HG02763 (cell line): Measurements from ENCODE around the gene ARAP1.

Experiments used
- ATAC-seq: cut with Tn5 transposase; IDR thresholded peaks from one replicate; pipeline ENCODE4 v1.9.1; 2021; ENCODE audit warnings: mild to moderate bottlenecking, moderate library complexity; ENCODE audit not compliant: unreplicated experiment

ARAP1 gene

GRCh38 chr11:72642043-72642883 lies 109.9 kb downstream of the ARAP1 start:
- no peak for ATAC-seq

DNA sequence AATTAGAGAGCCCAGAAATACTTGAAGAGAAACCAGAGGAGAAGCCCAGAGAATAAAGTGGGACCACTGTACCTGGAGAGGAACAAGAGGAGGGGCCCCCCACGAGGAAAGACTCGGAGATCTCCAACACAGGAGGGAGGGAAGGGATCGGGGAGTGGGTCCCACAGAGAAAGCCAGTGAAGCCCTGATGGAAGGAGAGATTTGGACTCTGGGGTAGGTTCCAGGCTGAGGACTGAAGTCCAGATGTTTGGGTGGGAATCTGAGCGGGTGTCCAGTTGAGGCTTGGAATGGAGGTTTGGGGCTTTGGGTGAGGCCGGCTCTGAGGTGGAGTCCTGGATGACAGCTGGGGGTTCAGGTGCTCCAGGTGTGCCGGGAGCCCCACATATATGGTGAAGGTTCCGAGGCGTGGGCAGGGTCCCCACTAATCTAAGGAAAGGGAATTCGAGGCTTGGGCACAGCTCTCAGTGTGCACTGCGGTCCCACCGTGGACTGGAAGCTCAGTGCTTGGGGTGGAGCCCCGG lies 110.6 kb downstream of the ARAP1 start:
- ATAC-seq, result no peak

DNA sequence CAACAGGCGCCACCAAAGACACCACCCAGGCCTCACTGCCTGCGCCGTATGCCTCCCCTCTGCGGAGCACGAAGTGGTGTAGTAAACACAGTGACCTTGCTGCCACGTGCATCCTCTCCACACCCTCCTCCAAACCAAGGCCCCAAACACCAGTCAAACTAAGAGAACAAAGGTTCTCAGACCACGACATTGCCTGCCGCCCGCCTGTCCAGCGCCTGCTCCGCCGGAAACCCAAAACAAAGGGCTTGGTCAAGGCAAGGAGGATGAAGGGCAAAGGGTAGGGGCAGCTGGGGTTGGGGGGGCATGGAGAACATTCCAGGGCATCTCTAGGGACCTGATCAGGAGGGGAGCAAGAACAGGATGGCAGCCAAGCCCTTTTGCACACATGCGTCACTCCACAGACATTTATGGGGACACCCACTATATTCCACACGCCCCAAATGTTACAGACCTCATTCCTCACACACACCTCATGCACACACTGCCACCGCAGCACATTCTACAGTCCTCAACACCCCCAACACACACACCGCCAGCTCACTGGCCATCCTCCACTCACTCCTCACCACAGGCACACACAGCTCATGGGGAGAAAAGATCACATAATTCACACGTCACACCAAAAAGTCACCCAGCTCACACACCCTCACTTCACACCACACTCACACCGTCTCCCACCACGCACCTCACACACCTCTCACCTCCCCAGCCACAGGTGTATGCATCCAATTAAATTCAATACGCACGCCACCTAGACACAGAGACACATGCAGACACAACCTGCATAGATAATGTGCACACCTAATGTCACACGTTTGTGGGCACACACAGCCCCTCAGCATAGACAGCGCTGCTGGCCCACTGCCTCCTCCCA lies 112.5 kb downstream of the ARAP1 start:
- no peak for ATAC-seq

DNA sequence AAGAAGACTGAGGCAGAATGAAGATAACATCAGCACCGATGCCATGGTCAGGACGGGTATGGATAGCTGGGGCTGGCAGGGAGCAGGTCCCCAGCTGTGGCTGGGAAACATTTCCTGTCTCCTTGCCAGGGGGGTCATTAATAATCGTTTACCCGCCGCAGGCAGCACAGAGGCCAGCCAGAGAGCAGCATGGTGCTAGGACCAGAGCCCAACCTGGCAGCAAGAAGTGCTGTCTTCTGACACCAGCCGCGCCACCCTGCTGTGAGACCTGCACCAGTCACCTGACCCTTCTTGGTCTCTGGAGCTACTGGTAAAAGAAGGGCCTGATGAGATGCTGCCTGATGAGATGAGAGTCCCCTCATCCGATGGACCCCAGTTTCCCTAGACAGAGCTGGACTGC lies 114.3 kb downstream of the ARAP1 start:
- ATAC-seq, result no peak

- no peak for ATAC-seq
These were observed 115.0 kb downstream of the ARAP1 start for GRCh38 chr11:72637198-72637597.

DNA sequence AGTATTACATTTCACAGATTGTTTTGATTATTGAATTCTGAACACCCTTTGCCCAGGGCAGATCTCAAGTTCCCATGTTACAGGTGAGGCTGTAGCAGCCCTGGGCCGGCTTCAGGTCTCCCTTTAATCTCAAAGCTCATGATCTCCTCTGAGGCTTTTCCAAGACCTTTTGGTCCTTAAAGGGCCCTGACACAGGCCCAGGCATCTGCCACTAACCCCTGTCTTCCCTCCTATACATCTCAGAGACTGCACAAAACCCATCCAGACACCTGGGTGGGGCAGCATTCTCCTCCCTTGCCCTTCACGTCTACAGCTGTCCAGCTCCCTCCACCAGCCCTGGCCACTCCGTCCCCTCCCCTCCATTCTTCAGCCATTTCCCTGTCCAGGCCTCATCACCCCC lies 115.8 kb downstream of the ARAP1 start:
- no peak for ATAC-seq

GRCh38 chr11:72635933-72636332 lies 116.3 kb downstream of the ARAP1 start:
- no peak for ATAC-seq

DNA sequence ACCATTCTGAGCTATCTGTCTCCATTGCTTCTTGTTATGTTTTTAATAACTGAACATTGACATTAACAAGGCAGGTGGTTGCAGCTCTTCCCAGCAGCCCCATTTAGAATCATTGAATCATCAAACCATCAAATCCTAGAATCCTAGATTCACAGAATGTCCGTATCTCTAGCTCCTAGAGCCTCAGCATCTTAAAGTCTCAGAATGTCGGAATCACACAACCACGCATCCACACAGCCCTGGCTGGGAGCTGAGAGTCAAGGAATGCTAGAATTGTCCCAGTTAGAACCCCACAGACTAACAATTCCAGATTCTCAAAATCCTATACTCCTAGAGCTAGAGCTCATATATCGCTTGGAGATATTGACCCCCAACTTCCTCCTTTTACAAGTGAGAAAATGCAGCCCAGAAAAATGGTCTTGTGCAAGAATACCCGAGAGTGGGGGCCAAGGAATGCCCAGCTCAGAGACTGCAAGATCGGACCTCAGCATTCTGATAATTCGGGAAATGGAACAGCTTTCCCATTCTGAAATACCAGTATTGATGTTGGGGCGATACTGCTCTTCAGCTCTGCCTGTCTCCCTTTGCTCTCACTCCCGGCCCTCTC lies 116.8 kb downstream of the ARAP1 start:
- ATAC-seq, result no peak
